ENCODE results near the gene ABCB9. TPM values are rescaled to one million over a fixed set of nuclear protein-coding genes. Genes with fewer than 3 reads are reported as not detected.

Gene ABCB9
- total RNA-seq (2022; extraction: Qiagen RNA extraction; ENCODE audit: low read depth) = 8.4 to 11.4 TPM (median 8.9 TPM) in 5 replicates

DNA sequence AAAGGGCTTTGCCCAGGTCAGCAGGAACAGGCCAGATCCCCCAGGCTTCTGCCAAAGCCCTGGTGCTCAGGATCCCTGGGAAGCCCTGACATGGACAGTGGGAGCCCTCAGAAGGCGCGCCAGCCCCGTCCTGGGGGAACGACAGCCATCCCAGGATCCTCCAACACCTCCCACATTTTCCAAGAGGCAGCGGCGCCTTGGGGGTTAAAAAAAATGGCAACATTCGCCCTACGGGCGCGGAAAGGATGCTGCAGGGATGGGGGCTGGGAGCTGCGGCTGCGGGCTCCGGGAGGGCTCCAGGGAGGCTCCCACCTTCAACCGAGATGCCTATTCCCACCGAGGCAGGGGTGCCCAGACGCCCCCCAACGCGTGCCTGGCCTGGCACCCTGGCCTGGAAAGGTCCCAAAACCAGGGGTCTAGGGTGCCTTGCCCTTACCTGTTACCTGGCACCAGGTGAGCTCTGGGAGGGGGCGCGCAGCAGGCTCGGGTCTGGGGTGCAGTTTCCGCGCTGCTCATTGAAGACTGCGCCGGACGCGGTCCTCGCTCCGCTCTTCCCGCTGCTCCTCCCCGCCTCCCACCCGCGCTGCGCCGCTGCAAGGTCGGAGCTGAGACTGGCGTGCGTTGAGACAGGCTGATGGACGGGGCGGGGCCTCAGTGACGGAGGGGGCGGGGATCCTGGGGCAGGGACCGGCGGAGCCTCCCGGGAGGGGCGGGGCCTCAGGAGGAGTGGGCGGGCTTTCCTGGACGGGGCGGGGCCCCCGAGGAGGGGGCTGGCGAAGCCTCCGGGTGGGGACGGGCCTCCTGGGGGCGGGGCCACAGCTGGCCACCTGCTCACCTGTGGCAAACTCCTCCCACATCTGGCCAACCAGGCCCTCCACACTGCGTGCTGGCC, at the start of gene ABCB9:
Gene ABCB9, minus strand, starts transcription at position 613 of the 892 bp plus-strand sequence. CDS start 6,228 bp downstream, outside the sequence.

GRCh38 chr12:122980183-122981035, 14.1 kb upstream of the ABCB9 start, which contains the start of gene ARL6IP4:
Gene ARL6IP4, plus strand, starts transcription at chr12:122980681. Its CDS starts 459 bp downstream, at chr12:122981140.

DNA sequence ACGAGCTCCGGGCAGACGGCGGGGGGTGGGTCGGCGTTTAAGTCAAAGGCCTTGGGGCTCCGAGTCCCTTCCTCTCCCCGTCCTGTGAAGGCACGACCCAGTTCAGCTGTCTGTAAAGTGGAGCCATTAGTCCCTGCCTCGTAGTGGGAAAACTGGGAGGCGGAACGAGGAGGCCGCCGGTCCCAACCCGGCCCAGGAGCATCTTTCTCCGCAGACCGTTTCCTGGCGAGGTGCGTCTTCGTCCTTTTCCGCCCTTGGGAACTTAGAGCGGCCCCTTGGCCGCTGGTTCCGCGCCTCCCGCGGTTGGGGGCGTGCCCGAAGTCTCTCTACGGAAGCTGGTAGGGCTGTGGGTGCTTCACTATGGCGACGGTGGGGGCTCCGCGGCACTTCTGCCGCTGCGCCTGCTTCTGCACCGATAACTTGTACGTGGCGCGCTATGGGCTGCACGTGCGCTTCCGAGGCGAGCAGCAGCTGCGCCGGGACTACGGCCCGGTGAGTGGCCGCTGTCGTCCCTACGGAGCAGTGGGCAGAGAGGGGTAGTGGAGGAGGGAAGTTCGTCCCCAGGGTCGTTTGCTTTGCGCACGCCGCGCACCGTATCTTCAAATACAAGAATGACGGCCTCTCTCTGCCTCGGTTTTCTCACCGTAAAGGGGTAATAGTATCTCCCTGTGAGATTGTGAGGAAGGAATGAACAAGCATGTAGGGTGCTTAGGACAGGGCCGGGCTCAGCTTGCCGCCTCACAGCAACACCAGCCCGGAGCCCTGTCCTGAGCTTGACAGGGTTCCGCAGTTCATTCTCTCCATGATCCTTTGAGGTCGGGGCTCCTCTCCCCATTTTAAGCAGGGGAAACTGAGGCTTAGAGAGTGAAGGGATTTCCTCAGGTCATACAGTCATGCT, 8.9 kb upstream of the ABCB9 start, which contains the start of gene OGFOD2:
Gene OGFOD2, plus strand, starts transcription at position 353 of the 898 bp plus-strand sequence. Its CDS starts 8 bp downstream, at position 361.

GRCh38 chr12:122895704-122896636, 70.3 kb downstream of the ABCB9 start, which contains the start of gene VPS37B:
Gene VPS37B, minus strand, starts transcription at chr12:122896124. Its CDS starts 62 bp downstream, at chr12:122896062.

Other genes with a start within 250 kb of the ABCB9 start
- gene HCAR3, start 249.7 kb downstream of the ABCB9 start, total RNA-seq (2022; extraction: Qiagen RNA extraction; ENCODE audit: low read depth) = 0.14 to 0.36 TPM (median 0.33 TPM) in 5 replicates
- gene HCAR1, start 235.6 kb downstream of the ABCB9 start, total RNA-seq (2022; extraction: Qiagen RNA extraction; ENCODE audit: low read depth) = 0.02 to 0.08 TPM (median 0.06 TPM) in 5 replicates
- gene DENR, start 213.6 kb downstream of the ABCB9 start, total RNA-seq (2022; extraction: Qiagen RNA extraction; ENCODE audit: low read depth) = 56.5 to 69.9 TPM (median 62.6 TPM) in 5 replicates
- gene CCDC62, start 191.9 kb downstream of the ABCB9 start, total RNA-seq (2022; extraction: Qiagen RNA extraction; ENCODE audit: low read depth) = 0.03 to 0.16 TPM (median 0.08 TPM) in 5 replicates
- gene HIP1R, start 131.0 kb downstream of the ABCB9 start, total RNA-seq (2022; extraction: Qiagen RNA extraction; ENCODE audit: low read depth) = 9.6 to 12.5 TPM (median 11.3 TPM) in 5 replicates
- gene VPS37B, start 70.3 kb downstream of the ABCB9 start, total RNA-seq (2022; extraction: Qiagen RNA extraction; ENCODE audit: low read depth) = 33.3 to 34.9 TPM (median 34.0 TPM) in 5 replicates
- 10.1 to 18.5 TPM (median 17.4 TPM) in 5 replicates for gene OGFOD2, start 8.8 kb upstream of the ABCB9 start, total RNA-seq (2022; extraction: Qiagen RNA extraction; ENCODE audit: low read depth)
- 204 to 250 TPM (median 232 TPM) in 5 replicates for gene ARL6IP4, start 14.2 kb upstream of the ABCB9 start, total RNA-seq (2022; extraction: Qiagen RNA extraction; ENCODE audit: low read depth)
- gene PITPNM2, start 184.6 kb upstream of the ABCB9 start, total RNA-seq (2022; extraction: Qiagen RNA extraction; ENCODE audit: low read depth) = 12.5 to 21.7 TPM (median 17.7 TPM) in 5 replicates

Data from A549 treated with DMSO at 1 μM for 4 hours (cell line).